OCI-LY7 (cell line): Measurements from ENCODE around the gene LSM14B. TPM values are rescaled to one million over a fixed set of nuclear protein-coding genes. Genes with fewer than 3 reads are reported as not detected.

Experiments
- BruUV-seq: library from RNA; stranded (reverse); fragments of 400-500 nt; replicated peaks from 2 replicates; lab custom pipeline; 2021; lab: Mats Ljungman, UMichigan
- CTCF ChIA-PET: fragments of 300-600 bp; sonication (Branson Sonifier 250); formaldehyde crosslinking; loops from one replicate; lab custom pipeline; 2022; ENCODE audit warnings: antibody characterized with exemption; ENCODE audit not compliant: unreplicated experiment; lab: Charles Lee
- POLR2A ChIA-PET: fragments of 300-600 bp; sonication (Branson Sonifier 250); formaldehyde crosslinking; loops from one replicate; lab custom pipeline; 2022; ENCODE audit warnings: antibody characterized with exemption; lab: Charles Lee
- DNase-seq: peaks from one replicate; pipeline ENCODE4 v3.0.0-alpha.2; 2015; ENCODE audit warnings: low spot score
- H2AFZ ChIP-seq: fragments of 200-600 bp; sonication (generic), shearing (Covaris generic); 2 replicates; pipeline ENCODE4 v1.6.1; 2014; ENCODE audit warnings: mild to moderate bottlenecking, antibody characterized with exemption, low read length, moderate library complexity
- H3K27ac ChIP-seq: fragments of 200-600 bp; sonication (generic); 2 replicates; pipeline ENCODE4 v1.5.1; 2014; ENCODE audit warnings: mixed run types, low read depth, mild to moderate bottlenecking, moderate library complexity, low read length, inconsistent platforms; ENCODE audit not compliant: poor library complexity, severe bottlenecking
- H3K36me3 ChIP-seq: fragments of 200-600 bp; sonication (generic); 2 replicates; pipeline ENCODE4 v1.6.1; 2014; ENCODE audit warnings: mild to moderate bottlenecking, antibody characterized with exemption, low read length, moderate library complexity, mixed read lengths; ENCODE audit not compliant: insufficient read depth
- H3K4me1 ChIP-seq: fragments of 200-600 bp; sonication (generic); 2 replicates; pipeline ENCODE4 v1.5.1; 2014; ENCODE audit warnings: mild to moderate bottlenecking, low read length; ENCODE audit not compliant: insufficient read depth, poor library complexity, severe bottlenecking
- H3K4me2 ChIP-seq: fragments of 200-600 bp; sonication (generic); 2 replicates; pipeline ENCODE4 v1.6.1; 2014; ENCODE audit warnings: mild to moderate bottlenecking, low read length
- H3K4me3 ChIP-seq: fragments of 200-600 bp; sonication (generic); 2 replicates; pipeline ENCODE4 v1.5.1; 2014; ENCODE audit warnings: mild to moderate bottlenecking, low read depth, low read length; ENCODE audit not compliant: poor library complexity, severe bottlenecking
- H3K79me2 ChIP-seq: fragments of 200-600 bp; sonication (generic); 2 replicates; pipeline ENCODE4 v1.6.1; 2016; ENCODE audit warnings: low read depth, mild to moderate bottlenecking, low read length, moderate library complexity, mixed read lengths; ENCODE audit not compliant: insufficient read depth
- H3K9me2 ChIP-seq: fragments of 200-600 bp; sonication (generic); 2 replicates; pipeline ENCODE4 v1.6.1; 2016; ENCODE audit warnings: mild to moderate bottlenecking, low read length, mixed read lengths; ENCODE audit not compliant: insufficient read depth
- H3K9me3 ChIP-seq: fragments of 200-600 bp; sonication (generic); 2 replicates; pipeline ENCODE4 v1.6.1; 2014; ENCODE audit warnings: mild to moderate bottlenecking, mixed run types, low read length, mixed read lengths
- H4K20me1 ChIP-seq: fragments of 200-600 bp; sonication (generic); 2 replicates; pipeline ENCODE4 v1.6.1; 2014; ENCODE audit warnings: mild to moderate bottlenecking, antibody characterized with exemption, low read length, moderate library complexity, mixed read lengths; ENCODE audit not compliant: insufficient read depth
- EZH2phosphoT487 ChIP-seq: fragments of 200-600 bp; sonication (generic); IDR thresholded peaks from 2 replicates; pipeline ENCODE4 v1.6.1; 2018; ENCODE audit warnings: low read depth, borderline replicate concordance, mild to moderate bottlenecking, mixed run types, antibody characterized with exemption, low read length, moderate library complexity, mixed read lengths
- intact Hi-C: fragments of 100-400 bp; cut with micrococcal nuclease; formaldehyde crosslinking; loops from one replicate; pipeline ENCODE4 v1.10.0; 2022; ENCODE audit not compliant: unreplicated experiment
- total RNA-seq, 2 experiments: library from RNA; depleted of rRNA in 1 of 2; stranded (reverse); fragments of >200 nt in 1 of 2; shearing (Covaris generic) in 1 of 2; gene quantifications; 2 replicates each; pipeline ENCODE4 v1.2.3, GENCODE V29; 2014 to 2022
- TF ChIP-seq, protein P1 (sequence below): fragments of 200-600 bp; sonication (generic); conservative IDR thresholded peaks from 2 replicates; pipeline ENCODE4 v1.5.1; 2014; ENCODE audit warnings: mild to moderate bottlenecking, antibody characterized with exemption, low read length, moderate library complexity, mixed read lengths

Gene LSM14B
- total RNA-seq, 2 experiments from 2014 or later, result 44.7 to 53.7 TPM

DNA sequence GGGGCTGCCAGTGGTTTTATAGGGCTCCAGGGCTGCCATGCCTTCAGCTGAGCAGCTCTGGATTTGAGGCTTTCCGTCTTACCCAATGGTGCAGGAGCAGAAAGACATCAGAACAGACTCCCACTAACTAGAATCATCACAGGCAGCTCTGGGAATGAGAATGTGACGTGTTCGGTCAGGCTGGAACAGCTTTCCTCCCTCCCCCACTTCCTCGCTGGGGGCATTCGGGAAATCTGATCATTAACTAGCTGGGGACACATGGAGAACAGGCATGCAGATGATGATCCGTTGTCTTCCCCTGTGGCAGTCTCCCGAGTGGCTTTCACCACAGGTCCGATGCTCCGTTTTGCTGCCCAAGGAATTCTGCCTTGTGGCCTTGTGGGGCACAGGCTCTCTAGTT is 55.0 kb downstream of the LSM14B start:
- intact Hi-C loops, result no loop called here
- POLR2A ChIA-PET, result no interaction called here
- H3K27ac ChIP-seq, result no peak overlapping the region
- H4K20me1 ChIP-seq, result no peaks in the 10 kb centered on the region
- CTCF ChIA-PET, result no interaction called here
- H3K79me2 ChIP-seq, result peaks cover 6% of the 10 kb centered on the region; the same call in 1 of the 2 replicates
- no peak overlapping the region for H3K4me2 ChIP-seq
- no peaks in the 10 kb centered on the region for H3K9me2 ChIP-seq
- no peak for DNase-seq
- H2AFZ ChIP-seq, result no peak overlapping the region
- TF ChIP-seq EZH2phosphoT487, result no peak
- TF ChIP-seq, protein P1, sequence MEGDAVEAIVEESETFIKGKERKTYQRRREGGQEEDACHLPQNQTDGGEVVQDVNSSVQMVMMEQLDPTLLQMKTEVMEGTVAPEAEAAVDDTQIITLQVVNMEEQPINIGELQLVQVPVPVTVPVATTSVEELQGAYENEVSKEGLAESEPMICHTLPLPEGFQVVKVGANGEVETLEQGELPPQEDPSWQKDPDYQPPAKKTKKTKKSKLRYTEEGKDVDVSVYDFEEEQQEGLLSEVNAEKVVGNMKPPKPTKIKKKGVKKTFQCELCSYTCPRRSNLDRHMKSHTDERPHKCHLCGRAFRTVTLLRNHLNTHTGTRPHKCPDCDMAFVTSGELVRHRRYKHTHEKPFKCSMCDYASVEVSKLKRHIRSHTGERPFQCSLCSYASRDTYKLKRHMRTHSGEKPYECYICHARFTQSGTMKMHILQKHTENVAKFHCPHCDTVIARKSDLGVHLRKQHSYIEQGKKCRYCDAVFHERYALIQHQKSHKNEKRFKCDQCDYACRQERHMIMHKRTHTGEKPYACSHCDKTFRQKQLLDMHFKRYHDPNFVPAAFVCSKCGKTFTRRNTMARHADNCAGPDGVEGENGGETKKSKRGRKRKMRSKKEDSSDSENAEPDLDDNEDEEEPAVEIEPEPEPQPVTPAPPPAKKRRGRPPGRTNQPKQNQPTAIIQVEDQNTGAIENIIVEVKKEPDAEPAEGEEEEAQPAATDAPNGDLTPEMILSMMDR, result no peak
- H3K36me3 ChIP-seq, result peaks cover 4% of the 10 kb centered on the region; the same call in 1 of the 2 replicates
- no peaks in the 10 kb centered on the region for H3K9me3 ChIP-seq
- H3K4me1 ChIP-seq, result peaks cover 8% of the 10 kb centered on the region
- H3K4me3 ChIP-seq, result no peak overlapping the region
- no TSS peak for BruUV-seq

DNA sequence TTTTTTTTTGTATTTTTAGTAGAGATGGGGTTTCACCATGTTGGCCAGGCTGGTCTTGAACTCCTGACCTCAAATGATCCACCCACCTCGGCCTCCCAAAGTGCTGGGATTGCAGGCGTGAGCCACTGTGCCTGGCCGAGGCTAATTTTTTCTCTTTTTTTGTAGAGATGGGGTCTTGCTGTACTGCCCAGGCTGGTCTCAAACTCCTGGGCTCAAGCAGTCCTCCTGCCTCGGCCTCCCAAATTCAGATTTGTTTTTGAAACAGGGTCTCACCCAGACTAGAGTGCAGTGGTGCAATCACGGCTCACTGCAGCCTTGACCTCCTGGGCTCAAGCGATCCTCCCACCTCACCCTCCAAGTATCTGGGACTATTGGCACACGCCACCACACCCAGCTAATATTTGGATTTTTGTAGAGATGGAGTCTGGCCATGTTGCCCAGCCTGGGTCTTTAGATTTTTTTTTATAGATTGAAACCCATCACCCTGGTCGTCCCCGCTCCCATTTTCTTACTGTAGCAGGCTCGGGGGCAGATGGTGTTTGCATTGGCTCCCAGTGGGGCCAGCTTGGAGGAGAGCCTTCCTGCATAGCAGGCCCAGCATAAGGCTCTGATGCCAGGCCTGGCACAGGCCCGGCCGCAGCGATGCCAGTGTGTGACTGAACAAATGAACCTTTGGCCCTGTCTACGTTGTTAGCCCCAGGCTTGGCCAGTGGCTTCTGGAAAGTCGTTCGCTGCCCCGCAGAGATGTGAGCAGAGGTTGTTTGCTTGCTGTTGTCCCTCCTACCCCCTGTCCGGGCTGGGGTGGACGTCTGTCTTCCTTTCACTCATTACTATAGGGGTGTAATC is 56.3 kb downstream of the LSM14B start:
- CTCF ChIA-PET, result no interaction called here
- Histone ChIP-seq H3K4me3 (no peak overlapping the region), H3K4me2 (no peak overlapping the region), H3K36me3 (peaks cover 4% of the 10 kb centered on the region; the same call in 1 of the 2 replicates), H3K4me1 (peaks cover 8% of the 10 kb centered on the region), H3K27ac (no peak overlapping the region), H4K20me1 (no peaks in the 10 kb centered on the region), H2AFZ (no peak overlapping the region), H3K9me2 (no peaks in the 10 kb centered on the region), H3K79me2 (peaks cover 12% of the 10 kb centered on the region), H3K9me3 (no peaks in the 10 kb centered on the region)
- DNase-seq, result no peak
- TF ChIP-seq EZH2phosphoT487, result no peak
- TF ChIP-seq, protein P1, result no peak
- BruUV-seq, result no TSS peak
- POLR2A ChIA-PET, result no interaction called here
- intact Hi-C loops, result no loop called here

DNA sequence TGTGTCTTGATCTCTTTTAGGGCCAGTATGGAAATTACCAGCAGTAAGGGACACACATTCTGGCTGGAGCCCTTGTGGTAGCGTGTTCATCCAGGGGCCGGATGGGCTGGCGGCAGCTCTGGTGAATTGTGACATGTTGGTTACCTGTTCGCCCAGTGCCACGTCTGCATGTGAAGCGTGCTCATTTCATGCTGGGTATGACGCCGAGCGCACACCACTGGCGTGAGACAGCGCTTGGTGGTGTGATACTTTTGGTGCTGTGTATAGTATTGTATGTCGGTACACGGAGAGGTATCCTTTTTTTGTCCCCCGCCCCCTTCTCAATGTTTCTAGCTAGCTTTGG is 56.9 kb downstream of the LSM14B start:
- intact Hi-C loops, result no loop called here
- TF ChIP-seq, protein P1, result no peak
- TF ChIP-seq EZH2phosphoT487, result no peak
- H3K4me3 ChIP-seq, result no peak overlapping the region
- no peaks in the 10 kb centered on the region for H4K20me1 ChIP-seq
- H3K4me1 ChIP-seq, result peaks cover 13% of the 10 kb centered on the region
- no peaks in the 10 kb centered on the region for H3K9me2 ChIP-seq
- H3K4me2 ChIP-seq, result no peak overlapping the region
- peaks cover 18% of the 10 kb centered on the region for H3K79me2 ChIP-seq
- H3K9me3 ChIP-seq, result no peaks in the 10 kb centered on the region
- ChIA-PET CTCF (no interaction called here), POLR2A (no interaction called here)
- H3K36me3 ChIP-seq, result peaks cover 4% of the 10 kb centered on the region; the same call in 1 of the 2 replicates
- no TSS peak for BruUV-seq
- H2AFZ ChIP-seq, result no peak overlapping the region
- DNase-seq, result no peak
- H3K27ac ChIP-seq, result no peak overlapping the region
